ENCODE data around the gene IL5. TPM values are rescaled to one million over a fixed set of nuclear protein-coding genes. Genes with fewer than 3 reads are reported as not detected.

IL5 gene
- polyA plus RNA-seq, 12 donors: 0.47 TPM; not detected in 11

DNA sequence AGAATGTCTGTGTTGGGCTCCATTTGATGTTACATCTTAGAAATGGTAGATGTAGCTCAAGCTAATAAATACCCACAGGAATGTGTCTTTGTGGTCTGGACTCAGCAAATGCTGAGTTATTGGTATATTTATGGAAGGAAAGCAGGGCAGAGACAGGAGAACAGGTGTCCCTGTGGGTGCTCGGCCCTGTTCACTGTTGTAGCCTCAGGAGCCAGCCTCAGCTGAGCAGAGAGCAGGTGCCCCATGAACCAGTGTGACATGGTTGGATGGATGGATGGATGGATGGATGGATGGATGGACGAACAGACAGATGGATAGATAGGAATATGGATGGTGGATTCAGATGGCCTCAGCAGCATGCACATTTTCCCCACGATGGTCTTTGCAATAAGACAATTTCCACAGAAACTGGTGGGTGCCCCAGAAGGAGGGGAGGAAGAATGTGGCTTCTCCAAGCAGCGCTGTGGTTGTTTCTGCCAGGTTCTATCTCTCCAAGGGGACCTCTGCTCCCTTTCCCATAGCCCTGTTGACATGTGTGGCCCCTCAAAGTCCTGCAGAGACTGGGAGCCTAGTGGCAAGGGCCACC lies 44.5 kb downstream of the IL5 start:
- no peak for DNase-seq

DNA sequence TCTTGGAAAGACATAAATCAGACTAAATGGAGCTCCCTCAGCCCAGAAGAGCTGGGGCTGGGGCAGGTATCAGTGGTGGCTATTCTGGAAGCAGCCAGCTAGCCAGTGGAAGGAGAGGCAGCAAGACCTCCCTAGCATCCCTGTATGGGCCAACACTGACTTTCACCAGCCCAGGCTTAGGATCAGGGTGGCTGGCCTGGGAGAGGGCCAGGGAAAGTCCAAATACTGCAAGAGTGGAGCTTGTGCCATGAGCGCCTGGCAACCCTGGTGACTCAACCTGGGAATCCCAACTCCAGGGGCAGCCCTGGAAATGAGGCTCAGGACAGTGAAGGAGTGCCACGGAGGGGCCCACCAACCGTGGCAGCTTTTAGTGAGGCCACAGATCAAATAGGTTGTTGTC lies 45.2 kb downstream of the IL5 start:
- no peak for DNase-seq

DNA sequence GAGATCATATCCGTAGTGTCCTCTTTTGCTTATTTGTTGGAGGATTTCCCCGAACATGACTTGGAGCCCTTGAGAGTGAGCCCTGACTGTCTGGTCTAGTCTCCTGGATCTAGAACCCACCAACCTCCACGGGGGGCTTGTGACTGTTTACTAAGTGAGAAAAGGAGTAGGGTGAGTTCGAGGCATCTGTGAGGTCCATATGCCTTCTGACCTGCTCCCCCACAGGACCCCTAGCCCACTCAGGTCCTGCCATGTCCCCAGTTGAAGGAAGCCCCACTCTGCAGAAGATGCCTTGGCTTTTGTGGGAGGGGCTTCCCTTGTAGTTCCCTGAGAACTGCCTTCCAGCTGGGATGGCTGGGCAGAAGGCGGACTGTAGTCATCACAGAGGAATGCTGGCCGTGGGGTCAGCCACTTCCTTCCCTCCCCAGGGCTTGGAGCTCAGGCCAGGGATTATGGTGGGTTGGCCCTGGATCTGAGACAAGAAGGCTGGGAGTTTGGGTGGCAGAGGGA lies 45.8 kb downstream of the IL5 start:
- peak; percentile 43 for DNase-seq

- DNase-seq: peak; percentile 88
Measured at GRCh38 chr5:132496631-132497487, 46.5 kb downstream of the IL5 start.

GRCh38 chr5:132496191-132496630 lies 47.1 kb downstream of the IL5 start:
- peak; percentile 83 for DNase-seq

DNA sequence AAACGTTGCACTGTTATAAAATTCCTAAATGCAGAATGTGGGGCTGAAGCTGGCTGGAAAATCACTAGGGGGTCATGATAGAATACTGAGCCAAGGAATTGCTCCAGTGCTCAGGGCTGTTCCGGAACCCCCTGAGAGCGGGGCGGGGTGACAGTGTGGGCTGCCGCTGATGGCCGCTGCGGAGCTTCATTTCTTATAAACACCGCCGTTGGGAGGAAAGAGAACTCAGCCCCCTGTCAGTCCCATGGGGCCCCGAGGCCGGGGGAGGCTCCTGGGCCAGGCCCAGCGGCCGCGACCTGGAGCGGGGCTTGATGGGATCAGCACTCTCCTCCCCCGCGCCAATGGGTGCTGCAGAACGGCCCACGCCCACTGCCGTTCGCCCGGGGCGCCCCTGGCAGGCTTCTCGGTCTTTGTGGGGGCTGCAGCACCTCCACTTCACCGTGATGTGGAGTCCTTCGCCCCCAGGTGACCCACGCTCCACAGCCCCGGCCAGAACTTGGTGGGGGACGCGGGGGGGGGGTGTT lies 47.6 kb downstream of the IL5 start:
- DNase-seq: peak; percentile 75

GRCh38 chr5:132493821-132494220 lies 49.5 kb downstream of the IL5 start:
- no peak for DNase-seq

DNA sequence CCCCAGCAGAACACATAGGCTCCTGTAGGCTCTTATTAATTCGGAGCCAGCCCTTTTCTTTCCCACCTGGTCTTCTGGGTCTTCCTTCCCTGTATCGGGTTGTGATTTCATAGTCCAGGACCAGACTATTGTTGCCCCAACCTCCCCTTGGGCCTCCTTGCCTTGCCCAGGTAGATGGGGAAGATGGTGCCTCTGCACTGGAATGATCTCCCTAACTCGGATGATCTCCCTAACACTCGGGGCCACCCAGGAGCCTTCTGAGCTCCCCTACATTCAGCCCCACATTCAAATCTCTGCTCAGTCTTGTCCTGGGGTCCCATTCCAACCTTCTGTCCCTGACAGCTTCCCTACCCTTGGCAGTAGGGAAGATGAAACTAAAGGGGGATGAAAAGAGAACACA lies 50.1 kb downstream of the IL5 start:
- DNase-seq: no peak

DNA sequence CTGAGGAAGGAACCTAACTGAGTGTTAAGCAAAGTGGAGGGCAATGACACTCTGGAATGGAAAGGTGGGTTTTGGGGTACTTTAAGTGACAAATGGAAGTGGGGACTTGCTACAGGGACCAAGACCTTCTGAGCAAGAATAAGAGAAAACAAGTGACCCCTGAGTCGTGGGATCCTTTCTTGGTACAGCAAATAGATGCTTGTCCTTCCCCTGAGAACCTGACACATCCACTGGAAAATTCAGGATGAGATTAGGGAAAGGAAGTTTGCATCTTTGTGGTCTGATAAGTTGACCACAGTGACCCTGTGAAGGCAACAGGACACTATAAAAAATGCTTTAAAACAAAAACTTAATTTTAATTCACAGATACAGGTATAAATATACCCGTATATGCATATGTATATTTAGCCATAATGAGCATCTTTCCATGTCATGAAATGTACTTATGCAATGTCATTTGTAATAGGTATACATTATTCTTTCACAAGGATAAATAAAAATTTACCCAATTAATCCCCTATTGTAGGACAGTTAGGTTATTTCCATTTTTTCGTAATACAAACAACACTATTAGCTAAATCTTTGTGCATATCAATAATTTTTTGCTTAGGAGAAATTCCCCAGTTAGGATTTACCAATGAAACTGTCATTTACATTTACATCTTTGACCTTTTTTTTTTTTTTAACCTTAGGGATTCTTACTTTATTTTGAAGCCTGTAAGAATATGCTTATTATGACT lies 50.8 kb downstream of the IL5 start:
- DNase-seq: no peak

Other genes with a start within 250 kb of the IL5 start
- 1 to 10 TPM in 10 of 12 donors, not detected in 2; 2.3 to 5.0 (median 3.7) TPM for gene SLC22A4, start 249.1 kb downstream of the IL5 start, polyA plus RNA-seq (ENCODE audit: insufficient read length in 12 of 12)
- gene SLC22A5, start 173.8 kb downstream of the IL5 start, polyA plus RNA-seq (ENCODE audit: insufficient read length in 12 of 12): 10 to 100 TPM in 4 of 12 donors, 1 to 10 TPM in 7, not detected in 1; 6.0 to 14.0 (median 8.8) TPM
- gene IRF1, start 52.7 kb downstream of the IL5 start, polyA plus RNA-seq (ENCODE audit: insufficient read length in 12 of 12): 10 to 100 TPM in 2 of 12 donors, 1 to 10 TPM in 9, not detected in 1; 5.6 to 22.8 (median 8.9) TPM
- gene RAD50, start 13.5 kb upstream of the IL5 start, polyA plus RNA-seq (ENCODE audit: insufficient read length in 12 of 12): 10 to 100 TPM in 11 of 12 donors, not detected in 1; 18.1 to 37.4 (median 25.8) TPM
- gene IL13, start 114.7 kb upstream of the IL5 start, polyA plus RNA-seq (ENCODE audit: insufficient read length in 12 of 12): under 1 TPM in 2 of 12 donors, not detected in 10; 0.18 to 0.29 TPM
- gene IL4, start 130.5 kb upstream of the IL5 start, polyA plus RNA-seq (ENCODE audit: insufficient read length in 12 of 12): not detected
- 10 to 100 TPM in 4 of 12 donors, 1 to 10 TPM in 7, not detected in 1; 7.4 to 23.5 (median 8.9) TPM for gene KIF3A, start 194.0 kb upstream of the IL5 start, polyA plus RNA-seq (ENCODE audit: insufficient read length in 12 of 12)
- gene CCNI2, start 203.9 kb upstream of the IL5 start, polyA plus RNA-seq (ENCODE audit: insufficient read length in 12 of 12): 1 to 10 TPM in 2 of 12 donors, under 1 TPM in 8, not detected in 2; 0.11 to 1.8 (median 0.77) TPM
- 10 to 100 TPM in 11 of 12 donors, not detected in 1; 33.8 to 65.4 (median 44.1) TPM for gene SEPTIN8, start 233.7 kb upstream of the IL5 start, polyA plus RNA-seq (ENCODE audit: insufficient read length in 12 of 12)